ENCODE results near the gene SH2B2. TPM values are rescaled to one million over a fixed set of nuclear protein-coding genes. Genes with fewer than 3 reads are reported as not detected.

SH2B2 gene
- total RNA-seq, 2 experiments from 2014 or later, result 0.77 to 0.95 TPM

GRCh38 chr7:102292813-102293798, 6.4 kb downstream of the SH2B2 start:
- Histone ChIP-seq H3K4me3 (ENCODE audit: low read length) (no peak overlapping the region), H3K9me3 (ENCODE audit: control insufficient read depth in 1 of 2, insufficient read depth in 1 of 2, low read length in 2 of 2) (no peaks in the 10 kb centered on the region), H3K27me3 (ENCODE audit: control insufficient read depth in 1 of 2, insufficient read depth in 2 of 2, low read length in 2 of 2) (no peaks in the 10 kb centered on the region), H3K27ac (ENCODE audit: low read depth in 1 of 2, low read length in 2 of 2) (no peak overlapping the region), H3K36me3 (ENCODE audit: insufficient read depth, low read length) (no peaks in the 10 kb centered on the region), H3K4me1 (ENCODE audit: insufficient read depth, low read length) (peaks cover 23% of the 10 kb centered on the region)
- Mint-ChIP-seq H3K4me1 (ENCODE audit: low read depth) (peaks cover 13% of the 10 kb centered on the region), H3K4me3 (no peak overlapping the region), H3K9me3 (no peaks in the 10 kb centered on the region), H3K36me3 (ENCODE audit: low read depth) (no peaks in the 10 kb centered on the region), H3K27me3 (peaks cover 24% of the 10 kb centered on the region), H3K27ac (no peak overlapping the region)
- intact Hi-C loops (cut with DNase I, micrococcal nuclease), result no loop called here
- DNase-seq, result no peak
- CTCF ChIA-PET, result no interaction called here
- POLR2A ChIA-PET, result no interaction called here
- TF ChIP-seq CTCF (IDR thresholded peaks at IDR 0.05), result no peak
- no peak for ATAC-seq (ENCODE audit: poor library complexity)

- Histone ChIP-seq H3K27me3 (ENCODE audit: control insufficient read depth in 1 of 2, insufficient read depth in 2 of 2, low read length in 2 of 2) (no peaks in the 10 kb centered on the region), H3K36me3 (ENCODE audit: insufficient read depth, low read length) (no peaks in the 10 kb centered on the region), H3K4me1 (ENCODE audit: insufficient read depth, low read length) (peaks cover 13% of the 10 kb centered on the region), H3K9me3 (ENCODE audit: control insufficient read depth in 1 of 2, insufficient read depth in 1 of 2, low read length in 2 of 2) (no peaks in the 10 kb centered on the region), H3K4me3 (ENCODE audit: low read length) (no peak overlapping the region), H3K27ac (ENCODE audit: low read depth in 1 of 2, low read length in 2 of 2) (no peak overlapping the region)
- ChIA-PET CTCF (no interaction called here), POLR2A (no interaction called here)
- H3K36me3 Mint-ChIP-seq (ENCODE audit: low read depth), result no peaks in the 10 kb centered on the region
- peaks cover 13% of the 10 kb centered on the region for H3K4me1 Mint-ChIP-seq (ENCODE audit: low read depth)
- no peaks in the 10 kb centered on the region for H3K9me3 Mint-ChIP-seq
- intact Hi-C loops (cut with DNase I, micrococcal nuclease), result no loop called here
- DNase-seq, result no peak
- H3K27me3 Mint-ChIP-seq, result peaks cover 30% of the 10 kb centered on the region
- no peak for ATAC-seq (ENCODE audit: poor library complexity)
- no peak for TF ChIP-seq CTCF (IDR thresholded peaks at IDR 0.05)
- H3K27ac Mint-ChIP-seq, result no peak overlapping the region
- H3K4me3 Mint-ChIP-seq, result no peak overlapping the region
Measured at GRCh38 chr7:102294589-102294988, 7.9 kb downstream of the SH2B2 start.

GRCh38 chr7:102295346-102296178, 8.9 kb downstream of the SH2B2 start:
- no peak overlapping the region for H3K27ac ChIP-seq (ENCODE audit: low read depth in 1 of 2, low read length in 2 of 2)
- POLR2A ChIA-PET, result interaction anchor here (0.6 to 1.0 kb wide), 2 partner anchors 8 to 111 kb away, joined by 3 to 4 read pairs; partner anchors contain the start of gene SH2B2
- no peak for ATAC-seq (ENCODE audit: poor library complexity)
- H3K4me3 ChIP-seq (ENCODE audit: low read length), result no peak overlapping the region
- CTCF ChIA-PET, result no interaction called here
- no peaks in the 10 kb centered on the region for H3K9me3 ChIP-seq (ENCODE audit: control insufficient read depth in 1 of 2, insufficient read depth in 1 of 2, low read length in 2 of 2)
- intact Hi-C loops (cut with DNase I, micrococcal nuclease), result no loop called here
- no peak for DNase-seq
- Mint-ChIP-seq H3K4me3 (no peak overlapping the region), H3K27ac (no peak overlapping the region), H3K4me1 (ENCODE audit: low read depth) (peaks cover 11% of the 10 kb centered on the region), H3K27me3 (peaks cover 30% of the 10 kb centered on the region), H3K9me3 (no peaks in the 10 kb centered on the region), H3K36me3 (ENCODE audit: low read depth) (no peaks in the 10 kb centered on the region)
- TF ChIP-seq CTCF (IDR thresholded peaks at IDR 0.05), result no peak
- H3K27me3 ChIP-seq (ENCODE audit: control insufficient read depth in 1 of 2, insufficient read depth in 2 of 2, low read length in 2 of 2), result no peaks in the 10 kb centered on the region
- peaks cover 13% of the 10 kb centered on the region for H3K4me1 ChIP-seq (ENCODE audit: insufficient read depth, low read length)
- no peaks in the 10 kb centered on the region for H3K36me3 ChIP-seq (ENCODE audit: insufficient read depth, low read length)
